Astrocyte (in vitro differentiated cells and primary cell): ENCODE results near the gene FEZ2. TPM values are rescaled to one million over a fixed set of nuclear protein-coding genes. Genes with fewer than 3 reads are reported as not detected.
A peak's percentile ranks its signal among the peaks of the same experiment; 100 is the strongest.

Source experiments
- DNase-seq: peaks from one replicate; pipeline ENCODE4 v3.0.0-alpha.2; 2010; ENCODE audit warnings: low read depth
- FAIRE-seq: peaks from 2 replicates; lab custom pipeline; 2011; peaks lifted over from hg19 to GRCh38; lab: Jason Lieb, UNC
- H2AFZ ChIP-seq: 2 replicates; pipeline ENCODE4 v1.6.0; 2012; ENCODE audit warnings: low read depth, low read length, inconsistent platforms
- H3K27ac ChIP-seq: 2 replicates; pipeline ENCODE4 v1.5.1; 2011; ENCODE audit warnings: low read depth, low read length, inconsistent platforms
- H3K27me3 ChIP-seq: 2 replicates; pipeline ENCODE4 v1.6.0; 2011; ENCODE audit warnings: low read length, inconsistent platforms; ENCODE audit not compliant: insufficient read depth
- H3K36me3 ChIP-seq: 2 replicates; pipeline ENCODE4 v1.5.1; 2011; ENCODE audit warnings: low read length, inconsistent platforms; ENCODE audit not compliant: insufficient read depth
- H3K4me1 ChIP-seq: 2 replicates; pipeline ENCODE4 v1.5.1; 2011; ENCODE audit warnings: low read length, inconsistent platforms; ENCODE audit not compliant: insufficient read depth
- H3K4me2 ChIP-seq: 2 replicates; pipeline ENCODE4 v1.6.0; 2012; ENCODE audit warnings: low read length, inconsistent platforms
- H3K4me3 ChIP-seq: 2 replicates; pipeline ENCODE4 v1.5.1; 2011; ENCODE audit warnings: low read depth, mild to moderate bottlenecking, low read length, inconsistent platforms; ENCODE audit not compliant: insufficient read depth
- H3K79me2 ChIP-seq: 2 replicates; pipeline ENCODE4 v1.6.0; 2012; ENCODE audit warnings: mild to moderate bottlenecking, low read length, inconsistent platforms; ENCODE audit not compliant: insufficient read depth
- H3K9ac ChIP-seq: 2 replicates; pipeline ENCODE4 v1.6.0; 2012; ENCODE audit warnings: mild to moderate bottlenecking, low read length, inconsistent platforms
- H3K9me3 ChIP-seq: 2 replicates; pipeline ENCODE4 v1.5.1; 2012; ENCODE audit warnings: low read depth, mild to moderate bottlenecking, low read length, inconsistent platforms; ENCODE audit not compliant: insufficient read depth
- H4K20me1 ChIP-seq: 2 replicates; pipeline ENCODE4 v1.6.0; 2012; ENCODE audit warnings: low read length, inconsistent platforms; ENCODE audit not compliant: insufficient read depth
- H3K27ac Mint-ChIP-seq: one replicate; pipeline ENCODE4 v1.8.0; 2021; ENCODE audit warnings: mild to moderate bottlenecking, mixed read lengths; ENCODE audit not compliant: unreplicated experiment
- H3K27me3 Mint-ChIP-seq: one replicate; pipeline ENCODE4 v1.8.0; 2021; ENCODE audit warnings: low read depth, mixed read lengths; ENCODE audit not compliant: unreplicated experiment
- H3K36me3 Mint-ChIP-seq: one replicate; pipeline ENCODE4 v1.8.0; 2021; ENCODE audit warnings: low read depth, mixed read lengths; ENCODE audit not compliant: unreplicated experiment
- H3K4me1 Mint-ChIP-seq: one replicate; pipeline ENCODE4 v1.8.0; 2021; ENCODE audit warnings: low read depth, mixed read lengths; ENCODE audit not compliant: unreplicated experiment
- H3K4me3 Mint-ChIP-seq: one replicate; pipeline ENCODE4 v1.8.0; 2021; ENCODE audit warnings: mild to moderate bottlenecking, moderate library complexity, mixed read lengths; ENCODE audit not compliant: unreplicated experiment
- H3K9me3 Mint-ChIP-seq: one replicate; pipeline ENCODE4 v1.8.0; 2021; ENCODE audit warnings: mild to moderate bottlenecking, mixed read lengths; ENCODE audit not compliant: unreplicated experiment
- EZH2 ChIP-seq: IDR thresholded peaks from 2 replicates; pipeline ENCODE4 v1.6.1; 2012; ENCODE audit warnings: mild to moderate bottlenecking, low read length, inconsistent platforms; ENCODE audit not compliant: insufficient read depth
- total RNA-seq: library from RNA; stranded (reverse); gene quantifications from 2 replicates; pipeline ENCODE4 v1.2.1, GENCODE V29; 2021
- TF ChIP-seq, protein P1 (sequence below): IDR thresholded peaks from 2 replicates; pipeline ENCODE4 v1.5.1; 2011; ENCODE audit warnings: low read depth, mild to moderate bottlenecking, inconsistent platforms, low read length, moderate library complexity; ENCODE audit not compliant: insufficient read depth

FEZ2 gene
- total RNA-seq, 1 donor from 2014 or later, result 45.0 TPM

DNA sequence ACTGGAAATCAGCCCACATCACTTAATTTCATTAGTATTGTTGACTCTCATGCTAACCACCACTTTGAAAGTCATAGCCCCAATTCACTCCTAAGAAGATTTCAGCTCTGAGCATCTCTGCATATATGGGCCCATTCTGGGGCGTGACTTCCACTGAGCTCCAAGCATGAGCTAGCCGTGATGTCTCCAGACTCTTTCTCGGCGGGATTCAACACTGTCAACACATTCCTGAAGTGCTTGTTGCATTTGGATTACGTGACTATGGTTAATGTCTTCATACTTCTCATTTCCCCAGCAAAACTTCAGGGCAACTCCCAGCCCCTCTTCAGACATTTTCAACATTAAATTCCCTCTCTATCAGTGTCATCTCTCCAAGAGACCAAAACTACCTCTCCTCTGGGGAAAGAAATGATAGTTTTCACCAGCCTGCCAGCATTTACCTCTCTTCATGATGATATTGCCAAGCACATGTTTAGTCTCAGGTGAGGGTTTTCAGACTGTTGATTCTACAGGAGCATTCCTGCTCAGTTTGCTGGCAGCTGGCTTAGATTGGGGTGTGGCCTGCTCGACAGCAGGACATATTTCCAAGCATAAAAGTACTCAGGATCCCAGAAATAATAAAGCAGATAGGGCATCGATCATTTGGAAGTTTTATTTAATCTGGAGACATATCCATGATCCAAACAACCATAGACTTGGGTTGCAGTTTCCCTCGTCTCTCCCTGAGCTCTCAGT lies 81.7 kb downstream of the FEZ2 start:
- Mint-ChIP-seq H3K27me3 (no peaks in the 10 kb centered on the region), H3K27ac (no peak overlapping the region), H3K4me1 (peaks cover 12% of the 10 kb centered on the region), H3K9me3 (no peaks in the 10 kb centered on the region), H3K4me3 (no peak overlapping the region), H3K36me3 (peaks cover 33% of the 10 kb centered on the region)
- peaks cover 5% of the 10 kb centered on the region for H4K20me1 ChIP-seq
- H3K4me2 ChIP-seq, result peak overlapping the region; percentile 3
- FAIRE-seq (peak; percentile 13), DNase-seq (peak; percentile 56)
- peak overlapping the region; percentile 19 for H3K9ac ChIP-seq
- no peaks in the 10 kb centered on the region for H3K4me1 ChIP-seq
- peaks cover 92% of the 10 kb centered on the region for H3K36me3 ChIP-seq
- no peaks in the 10 kb centered on the region for H3K27me3 ChIP-seq
- TF ChIP-seq, protein P1, sequence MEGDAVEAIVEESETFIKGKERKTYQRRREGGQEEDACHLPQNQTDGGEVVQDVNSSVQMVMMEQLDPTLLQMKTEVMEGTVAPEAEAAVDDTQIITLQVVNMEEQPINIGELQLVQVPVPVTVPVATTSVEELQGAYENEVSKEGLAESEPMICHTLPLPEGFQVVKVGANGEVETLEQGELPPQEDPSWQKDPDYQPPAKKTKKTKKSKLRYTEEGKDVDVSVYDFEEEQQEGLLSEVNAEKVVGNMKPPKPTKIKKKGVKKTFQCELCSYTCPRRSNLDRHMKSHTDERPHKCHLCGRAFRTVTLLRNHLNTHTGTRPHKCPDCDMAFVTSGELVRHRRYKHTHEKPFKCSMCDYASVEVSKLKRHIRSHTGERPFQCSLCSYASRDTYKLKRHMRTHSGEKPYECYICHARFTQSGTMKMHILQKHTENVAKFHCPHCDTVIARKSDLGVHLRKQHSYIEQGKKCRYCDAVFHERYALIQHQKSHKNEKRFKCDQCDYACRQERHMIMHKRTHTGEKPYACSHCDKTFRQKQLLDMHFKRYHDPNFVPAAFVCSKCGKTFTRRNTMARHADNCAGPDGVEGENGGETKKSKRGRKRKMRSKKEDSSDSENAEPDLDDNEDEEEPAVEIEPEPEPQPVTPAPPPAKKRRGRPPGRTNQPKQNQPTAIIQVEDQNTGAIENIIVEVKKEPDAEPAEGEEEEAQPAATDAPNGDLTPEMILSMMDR, result no peak
- no peak for TF ChIP-seq EZH2
- H2AFZ ChIP-seq, result no peak overlapping the region
- no peaks in the 10 kb centered on the region for H3K9me3 ChIP-seq
- H3K4me3 ChIP-seq, result no peak overlapping the region
- H3K79me2 ChIP-seq, result peaks cover 4% of the 10 kb centered on the region
- peak overlapping the region; percentile 54 for H3K27ac ChIP-seq

DNA sequence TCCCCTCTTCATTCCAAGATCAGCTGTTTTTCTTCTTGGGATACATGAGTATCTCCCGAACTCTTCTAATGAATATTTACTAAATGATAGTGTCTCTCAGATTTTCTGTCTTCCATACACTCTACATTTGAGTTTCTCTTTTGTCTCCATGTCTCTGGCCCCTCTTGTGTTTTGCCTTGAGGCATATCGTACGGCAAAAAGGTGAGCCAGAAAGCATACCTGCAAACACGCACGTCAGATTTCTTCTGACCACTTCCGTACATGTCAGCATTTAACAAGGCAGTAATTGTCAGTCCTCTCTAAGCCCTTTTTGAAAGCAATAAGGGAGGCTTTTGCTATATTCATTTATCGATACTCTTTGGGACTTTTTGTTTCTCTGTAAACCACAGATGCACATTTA lies 82.4 kb downstream of the FEZ2 start:
- Histone ChIP-seq H3K4me1 (no peaks in the 10 kb centered on the region), H3K9ac (peak overlapping the region; percentile 19), H3K4me3 (no peak overlapping the region), H2AFZ (no peak overlapping the region), H3K4me2 (no peak overlapping the region), H3K27me3 (no peaks in the 10 kb centered on the region), H4K20me1 (peaks cover under 1% of the 10 kb centered on the region), H3K9me3 (no peaks in the 10 kb centered on the region), H3K36me3 (peaks cover 88% of the 10 kb centered on the region), H3K79me2 (peaks cover 2% of the 10 kb centered on the region), H3K27ac (peak overlapping the region; percentile 54)
- Mint-ChIP-seq H3K4me3 (no peak overlapping the region), H3K27ac (no peak overlapping the region), H3K9me3 (no peaks in the 10 kb centered on the region), H3K27me3 (no peaks in the 10 kb centered on the region), H3K36me3 (peaks cover 29% of the 10 kb centered on the region), H3K4me1 (peaks cover 12% of the 10 kb centered on the region)
- DNase-seq (no peak), FAIRE-seq (no peak)
- TF ChIP-seq EZH2, result no peak

DNA sequence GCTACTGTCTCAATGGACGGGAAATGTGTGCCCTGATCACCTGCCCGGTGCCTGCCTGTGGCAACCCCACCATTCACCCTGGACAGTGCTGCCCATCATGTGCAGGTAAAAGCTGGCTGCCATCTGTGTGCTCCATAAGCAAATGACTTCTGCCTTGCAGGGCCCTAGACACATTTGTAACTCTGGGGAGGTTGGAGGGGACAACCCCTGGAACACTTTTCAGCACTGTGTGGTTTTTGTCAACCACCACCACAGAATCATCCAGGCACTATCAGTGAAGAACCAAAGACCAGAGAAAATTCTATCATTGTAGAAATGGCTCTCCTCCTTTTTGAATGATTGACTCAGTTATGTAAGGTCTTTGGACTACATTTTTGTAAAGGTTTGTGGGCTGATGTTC lies 84.3 kb downstream of the FEZ2 start:
- H3K4me3 ChIP-seq, result no peak overlapping the region
- no peak overlapping the region for H3K4me3 Mint-ChIP-seq
- H3K27ac ChIP-seq, result no peak overlapping the region
- H3K27me3 Mint-ChIP-seq, result no peaks in the 10 kb centered on the region
- H4K20me1 ChIP-seq, result no peaks in the 10 kb centered on the region
- TF ChIP-seq EZH2, result no peak
- TF ChIP-seq, protein P1, result no peak
- H3K27me3 ChIP-seq, result no peaks in the 10 kb centered on the region
- no peak overlapping the region for H3K27ac Mint-ChIP-seq
- H3K4me2 ChIP-seq, result no peak overlapping the region
- H3K4me1 ChIP-seq, result no peaks in the 10 kb centered on the region
- no peaks in the 10 kb centered on the region for H3K9me3 ChIP-seq
- peaks cover 87% of the 10 kb centered on the region for H3K36me3 ChIP-seq
- H3K9ac ChIP-seq, result no peak overlapping the region
- DNase-seq (no peak), FAIRE-seq (no peak)
- no peaks in the 10 kb centered on the region for H3K9me3 Mint-ChIP-seq
- H2AFZ ChIP-seq, result no peak overlapping the region
- peaks cover 12% of the 10 kb centered on the region for H3K4me1 Mint-ChIP-seq
- peaks cover 26% of the 10 kb centered on the region for H3K36me3 Mint-ChIP-seq
- H3K79me2 ChIP-seq, result peaks cover 7% of the 10 kb centered on the region
